ENCODE measurements around the gene UNC13C.

DNA sequence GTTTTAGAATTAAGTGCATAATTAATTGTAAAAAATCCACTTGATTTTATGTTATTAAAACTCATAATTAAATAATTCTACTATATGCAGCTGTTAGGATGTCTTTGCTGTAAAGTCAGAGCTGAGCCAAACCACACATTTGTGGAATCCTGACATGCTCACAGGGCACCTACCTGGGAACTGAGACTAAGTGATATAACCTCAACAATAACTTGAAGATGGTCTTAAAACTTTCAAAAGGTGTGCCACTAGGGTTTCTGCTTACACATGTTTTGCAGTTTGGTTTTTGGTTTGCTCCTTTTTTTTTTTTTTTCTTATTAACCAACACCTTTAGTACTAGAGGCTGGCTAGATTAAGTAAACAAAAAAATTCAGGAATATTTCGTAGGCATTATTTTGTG is 549.8 kb downstream of the UNC13C start:
- TF ChIP-seq TAF1 (IDR thresholded peaks at IDR 0.05; ENCODE audit: borderline replicate concordance, low read depth, low read length) (no peak), POLR2A (IDR thresholded peaks at IDR 0.05; ENCODE audit: low read depth, low read length) (no peak), POLR2AphosphoS5 (IDR thresholded peaks at IDR 0.05; ENCODE audit: low read depth, low read length) (no peak)

All from GM12892 (cell line).